SW480 (cell line): ENCODE measurements around the gene ATP2A1.

Experiments used
- DNase-seq: peaks from one replicate; pipeline ENCODE4 v3.0.0-alpha.2; 2016; ENCODE audit warnings: low spot score

The ATP2A1 gene

DNA sequence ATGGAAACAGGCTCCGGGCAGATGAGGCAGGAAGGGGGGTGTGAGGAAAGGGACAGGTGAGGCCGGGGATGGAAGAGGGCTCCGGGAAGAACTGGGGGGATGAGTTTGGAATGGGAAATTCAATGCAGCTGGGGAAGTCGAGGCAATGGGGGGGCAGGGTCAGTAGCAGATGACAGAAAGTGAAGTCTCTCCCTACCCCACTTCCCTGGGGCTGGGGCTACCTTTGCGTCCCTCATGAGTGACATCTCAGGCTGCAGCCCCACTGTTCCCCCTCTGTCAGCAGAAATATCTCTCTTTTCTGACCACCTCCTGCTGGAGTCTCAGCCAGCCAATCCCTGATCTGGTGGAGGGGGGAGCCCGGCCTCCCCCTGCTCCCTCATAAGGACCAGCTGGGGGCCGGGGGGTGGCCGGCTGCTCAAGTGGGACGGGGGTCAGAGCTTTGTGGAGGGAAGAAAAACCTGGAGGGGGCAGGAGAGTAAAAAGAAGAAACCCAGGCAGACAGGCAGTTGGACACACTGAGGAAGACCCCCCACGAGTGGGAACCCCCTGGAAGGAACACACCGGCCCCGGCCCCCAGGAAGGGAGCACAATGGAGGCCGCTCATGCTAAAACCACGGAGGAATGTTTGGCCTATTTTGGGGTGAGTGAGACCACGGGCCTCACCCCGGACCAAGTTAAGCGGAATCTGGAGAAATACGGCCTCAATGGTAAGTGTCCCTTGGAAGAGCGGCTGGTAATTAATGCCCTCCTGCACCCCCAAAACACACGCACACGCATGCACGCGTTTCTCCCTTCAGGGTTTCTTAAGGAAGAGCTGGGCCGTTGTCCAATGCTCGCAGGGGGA is at the start of gene ATP2A1:
Gene ATP2A1, plus strand, starts transcription at position 406 of the 844 bp plus-strand sequence. Its CDS starts 184 bp downstream, at position 590.
- no peak for DNase-seq

DNA sequence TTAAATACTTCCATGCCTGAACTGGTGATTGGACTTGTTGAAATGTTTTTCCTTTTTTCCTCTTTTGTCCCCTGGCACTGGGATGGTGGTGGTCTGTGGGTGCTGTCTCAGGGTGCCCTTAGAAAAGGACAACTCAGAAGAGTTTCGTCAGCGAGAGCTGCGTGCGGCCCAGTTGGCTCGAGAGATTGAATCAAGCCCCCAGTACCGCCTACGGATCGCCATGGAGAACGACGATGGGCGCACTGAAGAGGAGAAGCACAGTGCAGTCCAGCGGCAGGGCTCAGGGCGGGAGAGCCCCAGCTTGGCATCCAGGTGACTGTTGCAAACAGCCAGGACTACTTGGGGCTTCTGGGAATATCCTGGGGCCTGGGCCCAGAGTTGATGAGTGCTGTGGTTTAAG is 48.5 kb upstream of the ATP2A1 start:
- no peak for DNase-seq

DNA sequence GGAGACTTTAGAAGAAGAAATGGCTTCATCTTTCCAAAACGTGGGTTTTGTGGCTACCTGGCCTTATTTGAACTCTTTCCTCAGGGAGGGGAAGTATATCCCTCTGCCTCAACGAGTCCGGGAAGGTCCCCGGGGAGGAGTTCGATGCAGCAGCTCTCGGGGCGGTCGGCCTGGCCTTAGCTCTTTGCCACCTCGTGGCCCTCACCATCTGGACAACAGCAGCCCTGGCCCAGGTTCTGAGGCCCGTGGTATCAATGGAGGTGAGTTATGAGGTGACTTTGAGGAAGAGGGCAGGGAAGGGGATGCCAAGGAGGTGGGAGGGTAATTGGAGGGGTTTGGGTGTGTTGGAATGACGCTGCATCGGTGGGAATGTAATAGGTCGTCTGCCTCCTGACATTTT is 47.8 kb upstream of the ATP2A1 start:
- no peak for DNase-seq

DNA sequence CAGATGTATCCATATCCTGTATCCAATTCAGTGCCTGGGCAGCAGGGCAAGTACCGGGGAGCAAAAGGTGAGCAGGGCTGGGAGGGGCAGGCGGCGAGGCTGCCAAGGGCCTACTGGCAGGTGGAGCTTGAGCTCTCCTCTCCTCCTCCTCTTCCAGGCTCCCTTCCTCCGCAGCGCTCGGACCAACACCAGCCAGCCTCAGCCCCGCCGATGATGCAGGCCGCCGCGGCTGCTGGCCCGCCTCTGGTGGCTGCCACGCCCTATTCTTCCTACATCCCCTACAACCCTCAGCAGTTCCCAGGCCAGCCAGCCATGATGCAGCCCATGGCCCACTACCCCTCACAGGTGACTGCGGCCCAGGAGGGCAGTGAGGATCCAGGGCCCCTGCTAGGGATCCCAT is 43.9 kb upstream of the ATP2A1 start:
- DNase-seq, result no peak

DNA sequence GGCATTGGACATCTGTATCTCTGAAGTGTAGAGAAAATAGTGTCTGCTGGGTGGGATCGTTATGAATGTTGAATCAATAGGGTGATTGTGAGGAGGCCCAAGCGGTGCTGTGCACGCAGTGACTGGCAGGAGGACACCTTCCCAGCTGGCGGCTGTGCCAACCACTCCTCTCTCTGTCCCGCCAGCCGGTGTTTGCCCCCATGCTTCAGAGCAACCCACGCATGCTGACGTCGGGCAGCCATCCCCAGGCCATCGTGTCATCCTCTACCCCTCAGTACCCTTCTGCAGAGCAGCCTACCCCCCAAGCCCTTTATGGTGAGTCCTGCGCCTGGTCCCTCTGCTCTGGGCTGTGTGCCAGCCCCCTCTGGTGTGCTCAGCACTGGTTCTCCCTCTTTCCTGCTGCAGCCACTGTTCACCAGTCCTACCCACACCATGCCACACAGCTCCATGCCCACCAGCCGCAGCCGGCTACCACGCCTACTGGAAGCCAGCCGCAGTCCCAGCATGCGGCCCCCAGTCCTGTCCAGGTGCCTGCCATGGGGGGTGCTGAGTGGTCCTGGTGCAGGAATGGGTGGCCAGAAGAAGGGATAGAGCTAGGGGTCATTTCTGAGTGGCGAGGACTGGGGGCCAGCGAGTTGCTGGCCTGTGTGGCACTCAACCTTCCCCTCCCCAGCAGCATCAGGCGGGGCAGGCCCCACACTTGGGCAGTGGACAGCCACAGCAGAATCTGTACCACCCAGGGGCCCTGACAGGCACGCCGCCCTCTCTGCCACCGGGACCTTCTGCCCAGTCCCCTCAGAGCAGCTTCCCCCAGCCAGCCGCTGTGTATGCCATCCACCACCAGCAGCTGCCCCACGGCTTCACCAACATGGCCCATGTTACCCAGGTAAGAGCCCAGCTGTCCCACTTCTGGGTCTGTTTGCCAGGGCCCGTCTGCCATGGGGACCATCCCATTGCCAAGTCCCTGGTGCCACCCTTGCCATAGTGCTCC is 43.1 kb upstream of the ATP2A1 start:
- DNase-seq, result no peak

DNA sequence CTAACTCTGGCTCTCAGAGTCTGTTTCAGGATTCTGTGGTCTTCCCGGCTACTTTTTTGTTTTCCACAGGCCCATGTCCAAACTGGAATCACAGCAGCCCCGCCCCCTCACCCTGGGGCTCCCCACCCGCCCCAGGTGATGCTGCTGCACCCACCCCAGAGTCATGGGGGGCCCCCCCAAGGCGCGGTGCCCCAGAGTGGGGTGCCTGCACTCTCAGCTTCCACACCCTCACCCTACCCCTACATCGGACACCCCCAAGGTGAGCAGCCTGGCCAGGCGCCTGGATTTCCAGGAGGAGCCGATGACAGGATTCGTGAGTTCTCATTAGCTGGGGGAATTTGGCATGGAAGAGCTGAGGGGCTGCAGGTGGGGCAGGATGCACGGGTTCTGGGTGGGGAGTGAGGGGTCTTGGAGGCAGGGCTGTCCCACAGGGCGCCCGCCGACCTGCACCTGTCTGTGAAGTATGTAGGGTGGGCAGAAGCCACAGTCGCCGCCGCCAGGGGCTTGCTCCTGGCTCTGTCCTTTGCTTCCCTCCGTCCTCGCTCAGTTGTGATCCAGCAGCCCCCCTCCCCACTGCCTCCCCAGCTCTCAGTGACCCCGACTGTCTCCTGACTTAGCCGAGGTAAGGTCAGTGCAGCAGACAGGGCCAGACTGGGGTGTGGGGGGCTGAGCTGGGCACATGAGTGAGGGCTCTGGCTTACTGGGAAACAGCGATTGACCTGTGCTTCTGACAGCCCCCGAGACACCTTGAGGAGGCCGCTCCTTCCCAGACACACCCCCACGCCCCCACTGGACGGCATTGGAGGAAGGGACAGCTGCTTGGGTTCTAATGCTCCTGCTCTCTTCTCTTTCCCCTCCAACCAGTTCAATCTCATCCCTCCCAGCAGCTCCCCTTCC is 42.2 kb upstream of the ATP2A1 start:
- no peak for DNase-seq

DNA sequence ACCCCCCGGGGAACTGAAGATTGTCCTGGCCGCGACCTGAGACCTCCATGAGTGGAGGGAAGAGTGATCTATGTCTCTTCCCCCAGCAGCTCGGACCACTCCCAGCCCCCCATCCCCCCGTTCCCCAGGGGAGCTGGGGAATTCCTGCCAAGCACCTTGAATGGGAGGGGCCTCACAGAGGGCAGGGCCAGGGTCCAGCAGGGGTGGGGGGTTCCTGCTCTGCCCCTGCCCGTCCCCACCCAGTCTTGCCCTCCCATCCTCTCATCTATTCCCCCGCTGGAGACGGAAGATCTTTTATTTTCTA is 41.6 kb upstream of the ATP2A1 start:
- DNase-seq, result no peak

DNA sequence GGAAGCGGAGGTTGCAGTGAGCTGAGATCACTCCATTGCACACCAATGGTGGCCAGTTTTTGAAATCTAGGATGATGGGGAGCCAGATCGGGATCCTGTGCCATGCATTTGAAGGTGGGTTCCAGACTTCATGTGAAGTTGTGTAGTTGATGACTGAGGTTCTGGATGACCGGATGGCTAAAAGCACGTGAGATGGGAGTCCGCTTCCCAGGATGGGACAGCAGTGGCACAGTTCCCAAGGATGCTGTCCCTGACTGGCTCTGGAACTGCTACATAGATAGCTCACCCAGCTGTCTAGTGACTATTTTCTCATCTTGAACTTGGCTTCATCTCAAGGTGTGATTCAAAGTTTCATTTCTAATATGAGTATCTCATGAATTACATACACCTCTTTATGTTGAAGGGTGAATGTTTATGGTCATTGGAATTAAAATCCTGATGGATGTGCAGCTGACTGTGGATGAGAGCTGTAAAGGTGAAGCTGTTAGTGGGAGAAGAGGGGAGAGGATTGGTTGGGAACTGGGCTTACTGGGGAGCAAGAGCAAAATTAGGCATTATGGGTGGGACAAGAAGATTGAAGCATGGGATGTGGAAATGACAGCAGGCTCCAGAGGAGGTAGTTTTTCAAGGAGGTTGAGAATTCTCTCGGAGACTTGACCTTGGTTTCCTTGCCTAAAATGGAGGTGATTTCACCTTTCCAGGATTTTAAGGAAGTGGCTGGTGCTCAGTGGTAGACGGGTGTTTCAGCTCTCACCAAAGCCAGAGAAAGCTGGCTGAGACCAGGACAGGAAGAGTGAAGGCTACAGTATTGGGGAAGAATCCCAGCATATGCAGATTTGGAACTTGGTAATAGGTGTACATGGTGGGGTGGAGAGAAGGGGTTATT is 40.4 kb upstream of the ATP2A1 start:
- DNase-seq, result no peak

DNA sequence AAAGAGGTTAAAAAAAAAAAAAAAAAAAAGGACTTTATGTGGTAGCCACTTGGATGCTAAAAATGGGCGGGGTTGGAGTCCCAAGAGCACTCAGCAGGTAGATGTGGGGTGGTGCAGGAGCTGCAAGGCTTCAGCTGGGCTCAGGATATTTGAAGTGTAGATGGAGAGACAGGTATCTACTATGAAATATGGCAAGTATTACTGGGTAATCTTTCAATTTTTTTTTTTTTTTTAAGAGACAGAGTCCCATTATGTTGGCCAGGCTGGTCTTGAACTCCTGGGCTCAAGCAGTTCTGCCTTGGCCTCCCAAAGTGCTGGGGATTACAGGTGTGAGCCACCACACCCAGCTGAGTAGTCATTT is 39.8 kb upstream of the ATP2A1 start:
- no peak for DNase-seq

DNA sequence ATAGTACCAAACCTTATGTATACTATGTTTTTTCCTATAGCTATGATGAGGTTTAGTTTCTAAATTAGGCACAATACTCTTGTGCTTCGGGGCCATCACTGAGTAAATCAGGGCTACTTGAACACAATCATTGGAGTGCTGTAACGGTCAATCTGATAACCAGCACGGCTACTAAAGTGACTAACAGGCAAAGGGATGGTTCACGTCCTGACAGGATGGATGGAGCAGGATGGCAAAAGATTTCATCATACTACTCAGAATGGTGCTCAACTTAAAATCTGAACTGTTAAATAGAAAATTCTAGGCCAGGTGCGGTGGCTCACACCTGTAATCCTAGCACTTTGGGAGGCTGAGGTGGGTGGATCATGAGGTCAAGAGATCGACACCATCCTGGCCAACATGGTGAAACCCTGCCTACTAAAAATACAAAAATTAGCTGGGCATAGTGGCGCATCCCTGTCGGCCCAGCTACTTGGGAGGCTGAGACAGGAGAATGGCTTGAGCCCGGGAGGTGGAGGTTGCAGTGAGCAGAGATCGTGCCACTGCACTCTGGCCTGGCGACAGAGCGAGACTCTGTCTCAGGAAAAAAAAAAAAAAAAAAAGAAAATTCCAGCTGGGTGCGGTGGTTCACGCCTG is 39.2 kb upstream of the ATP2A1 start:
- no peak for DNase-seq

DNA sequence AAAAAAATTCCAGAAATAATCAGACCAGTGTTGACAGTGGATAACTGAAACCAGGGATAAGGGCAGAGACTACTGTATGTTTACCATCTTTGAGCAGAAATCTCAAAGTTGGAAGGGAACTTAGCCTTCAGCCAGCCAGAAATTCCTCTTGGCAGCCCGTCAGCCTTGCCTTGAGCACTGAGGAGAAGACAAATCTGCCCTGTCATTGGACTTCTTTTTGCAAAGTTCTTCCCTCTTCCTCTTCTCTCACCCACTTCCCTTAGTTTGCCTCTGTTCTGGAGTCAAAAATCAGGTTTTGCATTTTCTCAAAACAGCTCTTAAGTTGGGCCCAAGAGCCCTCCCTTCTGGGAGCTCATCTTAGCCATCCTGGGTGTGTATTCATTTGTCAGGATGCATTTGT is 38.4 kb upstream of the ATP2A1 start:
- no peak for DNase-seq

DNA sequence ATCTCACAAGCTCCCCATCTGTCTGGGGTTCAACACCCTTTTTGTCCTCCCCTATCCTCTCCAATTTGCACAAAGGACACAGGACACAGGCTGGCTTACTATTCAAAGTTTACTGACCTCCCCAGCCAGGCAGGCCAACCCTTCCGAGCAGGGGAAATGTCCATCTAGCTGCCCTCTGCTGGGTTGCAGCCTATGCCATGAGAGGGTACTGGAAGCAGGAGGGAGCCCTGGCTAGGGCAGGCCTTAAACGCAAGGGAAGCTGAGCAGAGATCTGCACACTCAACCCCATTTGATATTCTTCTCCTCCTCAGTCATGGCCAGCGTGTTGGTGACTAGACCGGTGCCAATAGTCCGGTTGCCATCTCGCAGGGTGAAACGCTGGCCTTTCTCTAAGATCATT is 35.6 kb upstream of the ATP2A1 start:
- DNase-seq, result no peak

DNA sequence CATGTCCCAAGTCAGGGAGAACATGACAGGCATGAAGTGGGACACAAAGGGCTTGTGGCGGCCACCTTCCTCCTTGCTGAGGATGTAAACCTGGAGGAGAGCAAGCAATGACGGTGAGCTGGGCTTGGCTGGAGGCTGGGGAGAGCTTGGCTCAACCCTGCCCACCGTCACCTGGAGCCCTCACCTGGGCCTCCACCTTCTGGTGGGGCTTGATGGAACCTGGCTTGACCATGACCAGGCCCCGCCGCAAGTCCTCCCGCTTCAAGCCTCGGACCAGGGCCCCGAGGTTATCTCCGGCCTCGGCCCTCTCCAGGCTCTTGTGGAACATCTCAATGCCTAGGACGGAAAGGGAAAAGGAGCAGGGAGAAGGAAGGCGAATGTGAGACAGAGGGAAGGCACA is 34.5 kb upstream of the ATP2A1 start:
- DNase-seq, result no peak

DNA sequence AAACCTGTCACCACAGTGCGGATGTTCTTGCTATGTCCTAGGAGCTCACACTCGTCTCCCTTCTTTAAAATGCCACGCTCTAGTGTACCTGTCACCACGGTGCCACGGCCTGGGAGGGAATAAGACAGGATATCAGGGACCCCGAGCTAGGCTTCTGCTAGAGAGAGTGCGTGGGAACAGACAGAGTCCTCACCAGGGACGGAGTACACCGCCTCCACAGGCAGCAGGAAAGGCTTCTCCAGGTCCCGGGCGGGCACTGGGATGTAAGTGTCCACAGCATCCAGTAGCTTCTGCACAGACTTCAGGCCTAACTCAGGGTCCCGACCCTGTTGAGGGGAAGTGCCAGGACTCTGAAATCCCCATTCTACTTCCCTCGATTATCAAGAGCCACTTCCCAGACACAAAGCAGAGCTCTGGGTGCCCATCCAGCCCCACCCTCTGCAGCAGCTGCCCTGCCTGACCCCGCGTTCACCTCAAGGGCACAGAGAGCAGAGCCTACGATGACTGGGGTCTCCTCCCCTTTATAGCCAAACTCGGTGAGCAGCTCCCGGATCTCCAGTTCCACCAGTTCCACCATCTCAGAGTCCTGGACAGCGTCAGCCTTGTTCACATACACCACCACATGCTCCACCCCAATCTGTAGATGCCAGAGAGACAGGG is 33.9 kb upstream of the ATP2A1 start:
- no peak for DNase-seq

DNA sequence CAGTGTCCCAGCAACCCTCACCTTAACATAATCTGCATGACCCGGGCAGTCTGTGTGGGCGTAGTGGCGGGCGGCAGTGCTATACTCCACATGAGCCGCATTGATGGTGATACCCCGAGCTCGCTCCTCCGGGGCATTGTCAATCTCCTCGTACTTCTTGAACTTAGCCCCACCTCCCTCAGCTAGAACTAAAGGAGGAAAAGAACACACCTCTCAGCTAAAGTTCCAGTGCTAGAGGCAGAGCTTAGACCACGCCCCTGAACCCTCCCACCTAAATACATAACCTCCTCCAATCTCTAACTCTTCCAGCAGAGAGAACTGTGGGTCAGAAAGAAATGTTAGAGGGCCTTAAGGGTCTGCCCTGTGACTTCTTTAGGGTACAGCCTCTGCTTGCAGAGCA is 33.0 kb upstream of the ATP2A1 start:
- peak; percentile 40 for DNase-seq

DNA sequence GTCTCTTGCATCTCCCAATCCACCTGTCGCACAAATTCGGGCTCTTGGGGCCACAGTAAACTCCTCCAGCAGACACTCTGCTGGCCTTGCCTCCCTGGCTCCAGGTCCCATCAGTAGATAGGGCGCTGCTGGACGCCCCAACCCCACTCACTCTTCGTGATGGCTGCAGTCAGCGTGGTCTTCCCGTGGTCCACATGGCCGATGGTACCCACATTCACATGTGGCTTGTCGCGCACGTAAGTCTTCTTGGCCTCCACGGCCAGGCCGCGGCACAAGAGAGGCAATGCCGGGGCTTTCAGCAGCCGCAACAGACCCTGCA is 32.6 kb upstream of the ATP2A1 start:
- no peak for DNase-seq

DNA sequence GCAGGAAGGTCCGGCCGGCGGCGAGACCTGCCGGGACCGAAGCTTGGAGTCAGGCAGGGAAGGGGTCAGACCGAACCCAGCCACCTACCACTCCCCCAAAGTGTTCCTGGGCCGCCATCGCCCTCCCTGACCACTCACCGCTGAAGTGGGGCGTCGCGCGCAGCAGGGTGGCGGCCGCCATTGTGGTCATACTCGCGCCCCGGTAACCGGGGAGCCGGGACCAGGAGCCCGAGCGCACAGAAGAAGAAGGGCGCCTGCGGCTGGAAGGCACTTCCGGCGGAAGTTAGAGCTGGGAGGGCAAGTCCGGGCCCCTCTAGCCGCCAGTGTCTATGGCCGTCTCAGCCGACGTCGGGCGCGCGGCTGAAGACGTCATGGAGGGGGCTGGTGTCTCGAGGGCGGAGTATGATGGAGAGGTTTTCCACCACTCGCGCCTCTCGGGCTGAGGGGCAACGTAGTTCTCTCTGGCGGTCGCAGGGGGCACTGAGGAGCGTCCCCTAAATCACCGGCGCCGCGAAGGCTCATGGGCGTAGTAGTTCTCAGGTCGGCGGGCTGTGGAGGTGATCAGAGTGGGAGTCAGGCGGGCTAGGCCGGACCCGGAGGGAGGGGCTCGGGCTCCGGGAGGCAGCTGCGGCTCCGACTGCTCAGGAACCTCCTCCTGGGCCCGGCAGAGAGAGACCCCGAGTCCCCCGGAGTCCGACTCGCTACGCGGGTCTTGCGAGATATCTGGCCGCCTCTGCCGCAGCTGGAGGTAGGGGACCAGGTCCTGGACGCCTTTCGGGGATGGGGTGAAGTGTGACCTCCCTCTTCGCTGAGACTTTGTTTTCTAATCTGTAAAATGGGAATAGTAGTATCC is 32.0 kb upstream of the ATP2A1 start, which contains the start of gene TUFM:
Gene TUFM, minus strand, starts transcription at position 269 of the 853 bp plus-strand sequence. Its CDS starts 79 bp downstream, at position 190.
- DNase-seq, result peak; percentile 97

DNA sequence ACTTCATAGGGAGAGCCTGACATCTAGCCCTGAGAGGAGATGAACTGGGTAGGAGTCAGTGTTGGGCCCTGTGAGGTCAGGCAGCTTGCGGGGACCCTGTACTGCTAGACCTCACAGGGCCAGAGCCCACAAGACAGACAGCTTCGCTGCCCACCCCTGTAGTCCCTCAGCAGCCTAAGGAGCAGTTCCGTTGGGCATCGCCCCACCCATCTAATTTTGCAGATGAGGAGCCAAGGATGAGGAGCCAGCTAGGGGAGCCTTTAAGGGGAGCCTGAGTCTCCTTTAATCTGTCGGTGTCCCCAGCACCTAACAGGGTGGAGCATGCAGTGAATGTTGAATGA is 31.4 kb upstream of the ATP2A1 start:
- no peak for DNase-seq

DNA sequence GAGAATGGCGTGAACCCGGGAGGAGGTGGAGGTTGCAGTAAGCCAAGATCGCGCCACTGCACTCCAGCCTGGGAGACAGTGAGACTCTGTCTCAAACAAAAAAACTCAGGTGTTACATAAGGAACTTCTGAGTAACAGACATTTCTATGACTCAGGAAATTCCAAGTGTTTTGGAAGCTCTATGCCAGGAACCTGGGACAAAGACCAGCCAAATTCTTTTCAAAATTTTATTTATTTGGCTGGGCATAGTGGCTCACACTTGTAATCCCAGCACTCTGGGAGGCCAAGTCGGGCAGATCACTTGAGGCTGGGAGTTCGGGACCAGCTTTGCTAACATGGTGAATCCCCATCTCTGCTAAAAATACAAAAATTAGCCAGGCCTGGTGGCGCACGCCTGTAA is 19.9 kb upstream of the ATP2A1 start:
- DNase-seq, result no peak
